IPS DF 4.7 (cell line): Measurements from ENCODE around the gene OTUD7B.
"Not testable (repeated sequence)": the region's sequence is repeated elsewhere in the genome, so short reads cannot be mapped to it uniquely, and the experiment has no call there.

Experiments used
- DNase-seq: peaks from one replicate; pipeline ENCODE4 v3.0.0-alpha.2; 2013; ENCODE audit warnings: low spot score; ENCODE audit errors: extremely low read depth

The OTUD7B gene

DNA sequence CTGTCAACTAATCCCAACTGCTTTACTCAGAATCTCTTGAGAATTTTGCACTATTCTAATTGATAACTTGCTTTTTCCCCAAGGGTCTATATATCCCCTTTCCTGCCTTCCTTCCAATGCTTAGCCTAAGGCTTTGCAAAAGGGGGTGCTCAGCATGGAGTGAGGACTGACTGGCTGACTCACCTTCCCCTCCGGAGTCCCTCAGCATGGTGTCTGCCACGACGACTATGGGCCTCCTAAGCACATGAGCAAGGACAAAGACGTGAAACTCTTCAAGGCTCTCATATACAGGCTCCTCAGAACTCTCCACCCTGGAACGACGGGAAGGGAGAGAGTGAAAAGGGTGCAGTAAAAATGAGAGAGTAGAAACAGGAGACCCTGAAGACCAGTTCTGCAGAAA lies 60.6 kb downstream of the OTUD7B start:
- no peak for DNase-seq

DNA sequence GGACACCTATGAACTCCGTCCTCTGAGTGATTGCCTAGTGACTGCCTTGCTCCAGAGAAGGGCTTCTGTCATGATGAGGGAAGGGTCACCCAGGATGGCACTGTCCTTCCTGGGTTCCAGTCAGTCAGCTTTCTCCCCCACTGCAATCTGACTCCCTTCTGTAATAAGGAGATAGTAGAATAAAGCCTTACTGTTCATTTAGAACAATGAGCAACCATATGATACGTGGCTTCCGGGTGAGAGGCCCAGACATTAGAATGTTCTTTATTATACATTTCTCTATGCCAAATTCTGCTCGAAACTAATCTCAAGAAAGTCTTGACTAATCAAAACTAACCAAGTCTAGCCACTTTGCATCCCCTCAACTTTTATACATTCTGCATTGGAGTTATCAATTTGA lies 65.3 kb downstream of the OTUD7B start:
- no peak for DNase-seq

DNA sequence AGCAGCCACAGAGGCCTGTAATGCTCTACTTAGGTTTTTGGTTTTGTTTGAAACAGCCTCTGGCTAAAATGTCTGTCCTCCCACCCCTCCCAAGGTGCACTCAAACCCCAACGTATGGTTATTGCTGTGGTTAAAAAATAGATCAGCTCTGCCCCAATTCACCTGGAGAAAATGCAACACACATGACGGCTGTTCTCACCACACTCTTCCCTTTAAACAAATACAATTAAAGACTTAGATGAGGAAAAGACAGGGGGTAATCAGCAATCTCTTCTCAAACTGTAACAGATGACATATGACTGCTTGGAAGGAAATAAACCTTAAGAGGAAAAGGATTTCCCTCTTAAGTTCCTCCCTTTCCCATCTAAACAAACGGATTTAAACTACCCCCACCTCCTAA lies 67.6 kb downstream of the OTUD7B start:
- no peak for DNase-seq

DNA sequence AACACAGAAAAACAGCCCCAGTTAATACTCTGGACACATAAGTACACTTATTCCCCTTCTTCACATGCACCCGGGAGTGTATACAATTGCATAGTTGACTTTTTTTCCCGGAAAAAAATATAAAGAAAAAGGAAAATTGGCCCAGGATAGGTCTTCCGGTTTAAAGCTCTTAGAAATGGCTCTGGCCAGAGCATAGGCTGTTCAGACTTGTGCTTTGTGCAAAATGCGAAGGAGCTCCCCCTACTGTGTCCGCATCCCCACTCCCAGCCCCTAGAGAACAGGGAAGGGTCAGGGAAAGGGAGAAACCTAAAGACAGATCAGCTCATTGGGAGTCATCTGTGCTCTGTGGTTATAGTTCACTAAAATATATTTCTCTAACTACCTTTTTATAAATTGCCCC lies 68.3 kb downstream of the OTUD7B start:
- no peak for DNase-seq

DNA sequence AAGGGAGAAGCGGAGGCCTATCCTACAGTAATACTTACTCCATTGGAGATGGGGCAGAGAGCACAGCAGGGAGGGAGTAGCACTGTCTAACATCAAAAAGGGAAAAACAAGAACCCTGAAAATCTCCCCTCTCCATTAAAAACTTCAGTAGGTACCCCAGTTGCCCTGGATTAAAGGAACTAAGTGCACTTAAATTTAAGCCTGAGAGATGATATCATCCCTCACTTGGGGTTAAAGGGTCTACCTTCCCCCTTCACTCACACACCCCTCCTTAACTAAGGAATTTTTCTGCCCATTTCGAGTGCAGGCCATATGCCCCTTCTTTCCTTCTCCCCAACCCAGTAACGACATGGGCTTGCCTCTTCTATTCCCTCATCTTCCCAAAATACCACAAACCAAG lies 70.1 kb downstream of the OTUD7B start:
- DNase-seq = no peak

DNA sequence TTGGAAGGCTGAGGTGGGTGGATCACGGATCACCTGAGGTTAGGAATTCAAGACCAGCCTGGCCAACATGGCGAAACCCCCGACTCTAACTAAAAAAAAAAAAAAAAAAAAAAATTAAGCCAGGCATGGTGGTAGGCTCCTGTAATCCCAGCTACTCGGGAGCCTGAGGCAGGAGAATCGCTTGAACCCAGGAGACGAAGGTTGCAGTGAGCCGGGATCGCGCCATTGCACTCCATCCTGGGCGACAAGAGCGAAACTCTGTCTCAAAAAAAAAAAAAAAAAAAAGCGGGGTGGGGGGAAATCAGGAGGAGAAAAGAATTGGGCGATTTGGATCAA lies 71.9 kb downstream of the OTUD7B start:
- DNase-seq = not testable (repeated sequence)

DNA sequence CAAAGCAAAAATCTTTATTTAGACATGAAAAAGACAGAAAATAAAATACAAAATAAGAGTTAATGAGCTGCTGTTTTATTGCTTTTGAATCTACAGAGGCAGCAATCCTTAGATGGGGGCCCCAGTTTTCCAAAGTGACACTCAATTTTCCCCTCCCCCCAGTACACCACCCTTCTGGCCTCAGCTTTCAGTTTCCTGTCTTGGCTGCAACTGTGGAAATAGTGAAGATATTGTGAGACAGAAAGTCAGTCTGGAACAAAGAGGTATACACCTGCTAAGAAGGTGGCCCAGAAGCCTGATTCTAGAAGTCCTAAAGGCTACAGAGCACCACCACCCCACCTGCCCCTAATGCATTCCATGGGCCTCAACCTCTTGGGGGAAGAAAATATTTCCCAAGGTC lies 72.8 kb downstream of the OTUD7B start:
- DNase-seq = no peak

DNA sequence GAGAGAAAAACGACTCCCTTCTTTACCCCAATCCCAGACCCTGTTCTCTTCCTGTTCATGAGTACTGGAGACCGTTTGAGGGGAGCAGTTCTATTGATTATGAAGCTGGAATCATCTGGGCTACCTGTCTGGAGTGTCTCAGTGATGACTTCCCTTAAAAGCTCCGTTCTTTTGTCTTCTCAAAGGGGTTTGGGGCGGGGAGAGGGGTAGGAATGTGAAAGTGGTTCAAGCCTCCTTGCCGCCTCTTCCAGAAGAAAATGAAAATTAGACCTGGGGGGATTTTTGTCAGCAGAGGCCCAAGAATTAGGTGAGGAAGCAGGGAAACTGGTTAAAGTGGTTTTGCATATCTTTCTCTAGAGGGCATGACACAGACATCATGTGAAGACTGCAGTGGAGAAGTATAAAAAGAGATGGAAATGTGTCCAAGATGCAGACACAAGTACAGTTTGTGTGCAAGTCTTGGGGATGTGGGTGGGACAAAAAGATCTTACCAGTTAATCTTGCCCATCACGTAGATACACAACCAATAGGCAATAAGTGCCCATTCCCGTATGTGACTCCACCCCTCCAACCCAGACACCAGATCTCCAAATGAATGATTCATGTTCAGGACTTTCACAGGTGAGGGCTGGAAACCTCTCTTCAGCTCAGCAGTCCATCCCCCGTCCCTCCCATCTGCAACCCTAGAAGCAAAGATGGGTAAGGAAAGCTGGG lies 73.4 kb downstream of the OTUD7B start:
- no peak for DNase-seq

DNA sequence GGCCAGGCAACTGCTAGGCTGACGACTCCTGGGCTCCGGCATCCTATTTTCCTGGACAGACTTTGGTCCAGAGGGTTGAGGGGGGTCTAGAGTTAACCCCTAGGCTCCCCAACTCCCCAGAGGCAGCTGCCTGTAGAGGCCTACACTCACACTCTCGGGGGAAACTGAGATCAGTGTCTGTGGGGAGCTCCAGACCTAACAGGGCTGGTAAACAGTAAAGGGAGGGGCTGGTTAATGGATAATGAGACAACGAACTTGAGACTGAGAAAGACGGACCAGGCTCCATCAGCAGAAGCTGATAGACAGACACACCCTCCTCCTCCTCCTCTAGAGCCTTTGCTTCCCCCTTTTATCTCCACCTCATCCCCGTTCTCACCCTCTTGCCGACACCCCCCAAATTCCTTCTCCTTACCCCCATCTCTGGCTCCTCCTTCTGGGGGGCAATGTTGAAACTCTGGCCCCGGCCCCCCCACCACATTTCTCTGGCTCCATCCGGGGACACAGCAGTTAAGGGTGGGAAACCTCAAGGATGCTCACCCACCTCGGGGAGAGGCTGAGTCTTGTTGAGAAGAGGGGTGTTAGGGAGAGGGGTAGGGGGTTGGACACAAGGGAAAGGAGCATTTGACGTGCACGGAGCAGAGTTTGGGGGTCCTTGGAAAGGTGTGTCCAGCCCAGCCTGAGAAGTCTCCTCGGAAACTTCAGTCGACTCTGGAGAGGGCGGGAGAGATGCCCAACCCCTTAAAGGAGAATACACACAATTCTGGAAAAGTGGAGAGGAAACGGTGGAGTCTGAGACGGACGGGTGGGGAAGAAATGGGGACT lies 74.1 kb downstream of the OTUD7B start, which contains the start of gene MTMR11:
TSS of gene MTMR11 (minus strand) at position 710 of the 822 bp plus-strand sequence. CDS start at position 478, 232 bp downstream.
- no peak for DNase-seq

DNA sequence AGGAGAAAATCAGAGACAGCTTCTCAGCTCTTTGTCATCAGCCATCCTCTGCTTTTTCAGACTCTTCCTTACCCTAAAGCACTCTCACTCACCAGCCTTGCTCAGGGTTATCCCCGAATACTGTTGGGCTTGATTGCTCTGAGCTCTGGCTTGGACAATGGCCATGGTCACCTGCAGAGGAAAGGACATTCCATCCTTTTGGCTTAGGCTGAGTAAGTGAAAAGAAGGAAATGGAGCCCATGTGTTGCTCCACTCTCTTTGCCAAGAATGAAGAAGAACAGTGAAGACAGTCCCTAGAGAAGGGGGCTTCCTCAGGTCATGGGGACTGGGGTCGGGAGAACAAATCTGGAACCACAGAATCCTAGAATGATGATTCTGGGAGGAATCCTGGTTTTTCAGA lies 76.2 kb downstream of the OTUD7B start:
- no peak for DNase-seq

DNA sequence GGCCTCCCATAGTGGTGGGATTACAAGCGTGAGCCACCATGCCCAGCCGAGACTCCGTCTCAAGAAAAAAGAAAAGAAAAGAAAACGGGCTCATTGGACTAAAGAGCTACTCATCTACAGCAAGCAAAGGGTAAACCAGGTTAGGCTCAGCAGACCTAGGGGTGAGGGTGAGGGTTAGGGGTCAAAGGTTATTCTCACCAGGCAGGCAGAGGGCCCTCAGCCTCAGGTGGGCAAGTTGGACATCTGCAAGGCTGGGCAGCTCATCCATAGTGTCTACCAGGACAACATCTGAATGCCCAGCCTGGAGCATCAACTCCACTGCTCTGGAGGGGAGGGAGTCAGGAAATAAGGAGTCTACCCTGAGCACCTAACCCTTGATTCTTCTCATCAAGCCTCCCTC lies 77.3 kb downstream of the OTUD7B start:
- no peak for DNase-seq

DNA sequence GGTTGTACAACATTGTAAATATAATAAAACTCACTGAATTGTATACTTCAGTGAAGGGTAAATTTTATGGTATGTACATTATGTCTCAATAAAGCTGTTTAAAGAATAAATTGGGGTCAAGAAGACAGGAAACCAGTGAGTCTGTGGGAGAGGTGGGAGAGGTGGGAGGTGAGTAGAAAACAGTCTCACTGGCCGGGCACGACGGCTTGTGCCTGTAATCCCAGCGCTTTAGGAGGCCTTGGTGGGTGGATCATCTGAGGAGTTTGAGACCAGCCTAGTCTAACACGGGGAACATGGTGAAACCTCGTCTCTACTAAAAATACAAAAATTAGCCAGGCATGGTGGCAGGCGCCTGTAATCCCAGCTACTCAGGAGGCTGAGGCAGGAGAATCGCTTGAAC lies 78.1 kb downstream of the OTUD7B start:
- no peak for DNase-seq

DNA sequence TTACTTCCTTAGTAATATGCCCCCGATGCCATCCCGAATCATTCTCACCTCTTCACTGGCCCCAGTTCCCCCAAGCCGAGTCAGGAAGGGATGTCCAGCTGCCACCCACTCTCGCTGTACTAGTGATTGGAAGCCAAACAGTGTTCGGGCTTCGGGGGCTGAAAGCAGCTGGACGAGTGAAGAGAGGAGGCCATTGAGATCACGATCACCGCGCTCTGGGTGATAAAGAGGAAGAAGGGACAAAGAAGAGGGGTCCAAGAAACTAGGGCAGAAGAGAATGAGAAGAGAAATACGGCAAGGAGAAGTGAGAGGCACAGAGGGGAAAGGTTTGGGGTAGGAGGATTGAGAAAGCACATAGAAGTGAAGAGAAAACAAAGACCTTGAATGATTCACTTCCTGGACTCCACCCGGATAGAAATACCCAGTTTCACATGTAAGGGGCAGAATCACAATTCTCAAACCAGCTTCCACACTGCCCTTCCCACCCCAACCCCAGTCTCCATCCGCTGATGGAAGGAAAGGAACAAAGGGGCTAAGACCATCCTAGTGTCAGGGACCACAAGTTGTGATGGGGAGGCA lies 79.2 kb downstream of the OTUD7B start:
- no peak for DNase-seq

DNA sequence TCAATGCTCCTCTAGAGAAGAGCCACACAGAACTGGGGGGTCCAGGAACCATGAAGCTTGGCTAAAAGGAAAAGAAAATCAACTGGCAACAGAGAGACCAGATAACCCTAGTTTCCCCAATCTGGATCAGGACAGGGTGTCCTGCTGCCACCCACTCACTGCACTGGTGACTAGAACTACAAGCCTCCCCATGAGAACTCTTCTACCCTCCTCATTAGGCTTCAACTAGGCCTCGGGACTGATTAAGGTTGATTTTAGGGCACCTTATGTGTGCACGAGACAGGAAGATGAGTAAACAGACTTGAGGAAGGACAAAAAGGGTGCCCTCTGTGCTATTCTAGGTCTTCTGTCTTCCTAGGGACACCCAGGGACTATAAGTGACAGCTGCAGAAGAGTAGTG lies 80.7 kb downstream of the OTUD7B start:
- no peak for DNase-seq

DNA sequence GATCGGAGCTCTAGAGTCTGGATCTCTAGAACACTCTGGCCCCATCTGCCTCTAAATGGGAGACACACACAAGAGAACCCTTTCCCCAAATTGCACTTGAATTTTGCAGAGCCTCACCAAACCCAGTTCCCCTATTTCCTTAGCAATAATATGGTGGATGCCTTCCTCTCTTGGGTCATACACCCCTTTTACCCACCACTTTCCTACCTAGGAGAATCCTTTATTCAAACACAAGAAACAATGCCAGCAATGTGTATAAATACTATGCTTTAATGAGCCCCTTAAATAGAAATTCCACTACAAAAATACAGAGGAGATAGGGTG lies 82.2 kb downstream of the OTUD7B start:
- DNase-seq = no peak

DNA sequence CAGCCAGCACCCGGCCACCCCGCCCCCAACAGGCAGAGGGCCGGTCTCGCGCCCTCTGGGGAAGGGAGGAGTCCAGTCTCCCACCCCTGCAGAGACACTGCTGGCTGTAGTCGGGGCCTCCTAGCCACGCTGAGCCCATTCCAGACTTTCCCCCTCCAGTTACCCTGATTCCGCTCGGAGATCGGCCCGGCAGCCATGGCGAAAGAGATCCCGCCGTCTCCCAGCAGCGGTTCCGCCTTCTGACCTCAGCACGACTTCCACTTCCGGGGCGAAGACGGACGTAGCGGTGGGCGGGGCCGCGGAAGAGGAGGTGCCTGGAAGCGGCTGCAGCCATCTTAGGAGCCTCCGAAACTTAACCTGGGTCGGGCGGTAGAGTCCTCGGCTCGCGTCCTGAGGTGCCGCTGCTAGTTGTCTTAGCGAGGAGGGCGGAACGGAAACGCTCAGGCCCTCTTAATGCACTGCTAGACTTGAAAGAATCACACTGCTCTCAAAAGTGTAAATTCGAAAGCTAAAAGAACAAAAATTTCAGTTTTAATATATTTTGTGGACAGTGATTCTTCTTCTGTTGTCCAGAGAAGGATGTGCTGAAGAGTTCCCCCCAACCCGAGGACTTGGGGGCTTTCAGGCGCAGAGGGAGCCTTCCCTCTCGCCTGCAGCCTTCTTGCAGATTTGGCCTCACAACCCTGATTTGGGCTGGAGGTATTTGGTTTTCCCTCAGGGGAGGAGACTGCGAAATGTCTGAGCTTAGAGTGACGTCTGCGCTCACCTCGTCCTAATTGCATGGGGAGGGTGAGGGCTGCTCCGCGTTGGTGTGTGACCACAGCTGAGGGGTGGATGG lies 82.7 kb downstream of the OTUD7B start, which contains the start of gene SF3B4:
TSS of gene SF3B4 (minus strand) at position 241 of the 838 bp plus-strand sequence. CDS start at position 197, 44 bp downstream.
- DNase-seq = no peak

DNA sequence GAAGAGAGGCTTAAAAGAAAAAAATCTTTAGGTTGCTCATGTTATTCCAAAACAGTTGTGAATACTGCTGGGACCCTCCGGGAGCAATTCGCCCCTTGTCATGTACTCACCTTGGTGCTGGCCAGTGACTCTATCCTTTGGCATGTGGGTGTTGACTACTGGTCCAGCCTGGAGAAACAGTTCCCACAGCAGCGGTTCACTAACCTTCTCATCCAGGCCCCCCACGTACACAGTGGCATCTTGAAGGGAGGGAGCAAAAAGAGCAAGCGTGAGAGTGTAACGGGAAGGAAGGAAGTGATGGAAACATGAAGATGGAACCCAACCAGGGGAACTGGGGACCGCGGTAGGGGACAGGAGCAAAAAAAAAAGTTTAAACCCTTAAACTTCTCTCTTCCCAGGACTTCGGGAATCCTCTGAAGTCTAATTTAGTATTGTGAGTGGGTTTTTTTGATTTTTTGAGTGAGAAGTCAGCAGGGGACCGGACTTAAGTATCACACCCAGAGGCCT lies 83.4 kb downstream of the OTUD7B start:
- no peak for DNase-seq

DNA sequence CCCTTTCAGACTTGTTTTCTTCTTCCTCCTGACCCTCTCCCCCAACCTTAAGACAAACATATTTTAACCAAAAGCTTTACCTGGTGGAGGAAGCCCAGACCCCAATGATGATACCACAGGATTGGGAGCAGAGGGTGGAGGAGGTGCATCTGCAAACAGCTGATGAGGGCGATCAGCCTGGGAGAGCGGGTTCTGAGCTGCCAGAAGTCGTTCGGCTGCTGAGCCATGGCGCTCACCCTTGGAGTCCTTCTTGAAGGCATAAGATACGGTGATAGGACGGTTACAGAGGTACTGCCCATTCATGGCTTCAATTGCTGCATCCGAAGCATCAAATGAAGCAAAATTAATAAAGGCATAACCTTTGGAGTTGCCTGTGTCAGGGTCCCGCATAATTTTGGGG lies 84.2 kb downstream of the OTUD7B start:
- DNase-seq = no peak

DNA sequence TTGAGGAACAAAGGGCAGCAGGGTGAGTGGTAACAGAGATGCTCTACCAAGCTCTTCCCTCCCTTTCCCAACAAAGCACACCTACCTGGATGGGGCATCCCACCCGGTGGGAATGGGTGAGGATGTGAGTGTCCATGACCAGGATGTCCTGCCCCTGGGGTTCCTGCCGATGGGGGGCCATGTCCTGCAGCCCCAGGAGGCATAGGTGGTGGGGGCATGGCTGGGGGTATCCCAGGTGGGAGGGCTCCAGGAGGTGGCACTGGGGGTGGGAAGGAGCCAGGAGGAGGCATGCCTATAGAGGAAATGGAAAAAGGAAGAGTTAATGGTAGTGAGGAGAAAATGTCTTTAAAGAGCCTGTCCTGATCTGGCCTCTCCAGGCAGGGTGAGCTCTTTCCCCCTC lies 84.8 kb downstream of the OTUD7B start:
- no peak for DNase-seq

DNA sequence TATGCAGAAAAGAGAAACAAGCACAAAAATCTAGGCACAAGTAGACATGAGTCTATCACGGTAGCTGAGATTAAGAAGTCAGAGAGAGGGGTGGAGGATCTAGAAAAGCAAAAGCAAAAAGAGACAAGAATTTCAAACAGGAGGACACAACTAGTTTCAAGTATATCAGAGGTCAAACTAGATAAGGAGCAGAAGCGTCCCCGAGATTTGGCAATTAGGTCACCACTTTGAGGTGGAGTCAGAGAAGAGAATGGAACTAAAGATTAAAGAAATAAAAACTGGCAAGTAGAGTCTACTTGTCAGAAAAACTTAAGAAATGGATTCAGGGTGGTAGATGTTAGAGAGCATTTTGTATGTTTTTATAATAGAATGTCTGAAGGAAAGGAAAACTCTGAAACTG lies 85.2 kb downstream of the OTUD7B start:
- DNase-seq = no peak

DNA sequence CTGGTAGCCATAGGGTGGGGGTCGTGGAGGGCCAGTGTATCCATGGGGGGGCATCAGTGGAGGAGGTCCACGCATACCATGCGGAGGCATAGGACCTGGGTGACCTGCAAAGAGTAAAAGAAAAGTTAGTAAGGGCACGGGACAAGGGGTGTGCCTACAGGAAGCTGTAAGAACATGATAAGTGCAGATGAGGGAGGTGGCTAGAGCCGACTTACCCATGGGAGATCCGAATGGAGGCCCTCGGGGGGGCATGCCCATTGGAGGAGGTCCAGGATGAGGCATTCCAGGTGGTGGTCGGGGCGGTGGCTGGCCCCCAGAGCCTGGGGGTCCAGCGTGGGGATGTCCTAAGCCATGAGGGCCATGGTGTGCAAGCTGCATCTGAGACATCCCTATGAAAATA lies 86.9 kb downstream of the OTUD7B start:
- DNase-seq = no peak
